BJ (cell line): ENCODE measurements around the gene PVALEF. TPM values are rescaled to one million over a fixed set of nuclear protein-coding genes. Genes with fewer than 3 reads are reported as not detected.

Experiments
- CTCF ChIA-PET: fragments of 350-600 bp; formaldehyde crosslinking; extraction: SDS; loops from one replicate; lab custom pipeline; 2021; ENCODE audit warnings: antibody characterized with exemption, inconsistent platforms; lab: Yijun Ruan, JAX
- POLR2A ChIA-PET: fragments of 300-600 bp; sonication (Branson Sonifier 250); formaldehyde crosslinking; extraction: SDS; loops from one replicate; lab custom pipeline; 2021; ENCODE audit warnings: antibody characterized with exemption; lab: Charles Lee
- DNase-seq: peaks from one replicate; pipeline ENCODE4 v3.0.0-alpha.2; 2011; ENCODE audit warnings: low read depth
- H3K27me3 ChIP-seq: 2 replicates; pipeline ENCODE4 v1.6.0; 2011; ENCODE audit warnings: low read length; ENCODE audit not compliant: control insufficient read depth, insufficient read depth
- H3K36me3 ChIP-seq: 2 replicates; pipeline ENCODE4 v1.5.1; 2011; ENCODE audit warnings: low read length; ENCODE audit not compliant: control insufficient read depth, insufficient read depth
- H3K4me3 ChIP-seq: 2 replicates; pipeline ENCODE4 v1.5.1; 2011; ENCODE audit warnings: low read depth, mild to moderate bottlenecking, control low read depth, low read length
- polyA plus RNA-seq: library from polyadenylated mRNA; depleted of rRNA; stranded (reverse); fragments of >200 nt; gene quantifications from 2 replicates; pipeline ENCODE4 v1.2.3, GENCODE V29; 2011
- TF ChIP-seq, protein P1 (sequence below): IDR thresholded peaks from 2 replicates; pipeline ENCODE4 v1.5.1; 2011; ENCODE audit warnings: low read depth, mild to moderate bottlenecking, control low read depth, inconsistent platforms, low read length, moderate library complexity; ENCODE audit not compliant: insufficient read depth

Gene PVALEF
- polyA plus RNA-seq, 1 experiment = not detected

GRCh38 chr17:81187586-81188490, 22.5 kb downstream of the PVALEF start:
- peaks cover 4% of the 10 kb centered on the region for H3K36me3 ChIP-seq
- H3K27me3 ChIP-seq = peaks cover 1% of the 10 kb centered on the region; the same call in 1 of the 2 replicates
- TF ChIP-seq, protein P1, sequence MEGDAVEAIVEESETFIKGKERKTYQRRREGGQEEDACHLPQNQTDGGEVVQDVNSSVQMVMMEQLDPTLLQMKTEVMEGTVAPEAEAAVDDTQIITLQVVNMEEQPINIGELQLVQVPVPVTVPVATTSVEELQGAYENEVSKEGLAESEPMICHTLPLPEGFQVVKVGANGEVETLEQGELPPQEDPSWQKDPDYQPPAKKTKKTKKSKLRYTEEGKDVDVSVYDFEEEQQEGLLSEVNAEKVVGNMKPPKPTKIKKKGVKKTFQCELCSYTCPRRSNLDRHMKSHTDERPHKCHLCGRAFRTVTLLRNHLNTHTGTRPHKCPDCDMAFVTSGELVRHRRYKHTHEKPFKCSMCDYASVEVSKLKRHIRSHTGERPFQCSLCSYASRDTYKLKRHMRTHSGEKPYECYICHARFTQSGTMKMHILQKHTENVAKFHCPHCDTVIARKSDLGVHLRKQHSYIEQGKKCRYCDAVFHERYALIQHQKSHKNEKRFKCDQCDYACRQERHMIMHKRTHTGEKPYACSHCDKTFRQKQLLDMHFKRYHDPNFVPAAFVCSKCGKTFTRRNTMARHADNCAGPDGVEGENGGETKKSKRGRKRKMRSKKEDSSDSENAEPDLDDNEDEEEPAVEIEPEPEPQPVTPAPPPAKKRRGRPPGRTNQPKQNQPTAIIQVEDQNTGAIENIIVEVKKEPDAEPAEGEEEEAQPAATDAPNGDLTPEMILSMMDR = no peak
- no peak for DNase-seq
- ChIA-PET CTCF (interaction anchor here (1.0 to 1.8 kb wide), 3 partner anchors 8 to 46 kb away, joined by 5 to 7 read pairs (median 6); no protein-coding TSS in a partner anchor), POLR2A (no interaction called here)
- H3K4me3 ChIP-seq = no peak overlapping the region

DNA sequence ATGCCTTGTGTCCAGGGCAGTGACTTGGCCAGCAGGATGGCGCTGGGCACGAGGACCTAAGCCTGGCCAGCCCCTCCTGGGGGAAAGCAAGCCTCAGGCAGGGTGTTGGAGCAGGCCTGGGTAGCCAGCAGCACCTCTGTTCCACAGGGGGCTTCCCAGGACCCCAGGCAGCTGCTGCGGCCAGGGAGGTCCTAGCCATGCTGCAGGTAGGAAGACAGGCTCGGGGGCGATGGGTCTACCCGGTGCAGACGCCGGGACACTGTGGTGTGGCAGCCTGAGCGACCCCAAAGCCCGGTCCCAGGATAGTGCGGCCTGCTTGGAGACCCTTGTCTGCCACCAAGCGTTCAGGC, 23.2 kb downstream of the PVALEF start:
- CTCF ChIA-PET = interaction anchor here (1.0 to 1.8 kb wide), 3 partner anchors 9 to 45 kb away, joined by 3 to 6 read pairs (median 5); no protein-coding TSS in a partner anchor
- TF ChIP-seq, protein P1 = no peak
- POLR2A ChIA-PET = no interaction called here

DNA sequence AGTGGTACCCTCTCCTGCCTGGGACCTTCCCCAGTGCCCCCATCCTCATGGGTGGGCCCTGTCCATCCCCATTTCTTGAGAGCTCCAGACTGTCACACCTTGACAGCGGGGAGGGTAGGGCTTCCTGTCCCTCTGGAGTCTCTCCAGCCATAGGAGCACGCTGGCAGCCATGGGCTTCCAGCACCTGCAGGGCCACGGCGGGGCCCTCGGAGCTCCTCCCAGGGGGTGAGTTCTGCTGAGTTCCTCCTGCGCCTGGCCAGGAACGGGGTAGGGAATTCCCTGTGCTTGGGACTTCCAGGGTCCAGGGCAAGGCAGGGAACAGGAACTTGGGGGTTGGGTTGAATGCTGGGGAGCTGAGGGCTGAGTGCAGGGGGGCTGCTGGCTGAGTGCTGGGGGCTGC, 23.7 kb downstream of the PVALEF start:
- POLR2A ChIA-PET = no interaction called here
- TF ChIP-seq, protein P1 = no peak
- CTCF ChIA-PET = interaction anchor here (1.0 to 1.8 kb wide), 3 partner anchors 10 to 46 kb away, joined by 3 to 6 read pairs (median 5); no protein-coding TSS in a partner anchor

More for the DNA sequence above, 23.2 kb downstream of the PVALEF start:
- Histone ChIP-seq H3K27me3 (peaks cover 1% of the 10 kb centered on the region; the same call in 1 of the 2 replicates), H3K36me3 (peaks cover 4% of the 10 kb centered on the region), H3K4me3 (no peak overlapping the region)
- DNase-seq = no peak

GRCh38 chr17:81189670-81190530, 24.6 kb downstream of the PVALEF start:
- ChIA-PET POLR2A (no interaction called here), CTCF (interaction anchor here (1.7 to 2.6 kb wide), 2 partner anchors 11 to 47 kb away, joined by 3 to 12 read pairs; no protein-coding TSS in a partner anchor)
- DNase-seq = no peak
- TF ChIP-seq, protein P1 = peak; percentile 22; the same call in 1 of the 2 replicates
- Histone ChIP-seq H3K27me3 (no peaks in the 10 kb centered on the region; the same call in 1 of the 2 replicates), H3K4me3 (no peak overlapping the region), H3K36me3 (peaks cover 4% of the 10 kb centered on the region)

More for the DNA sequence above, 23.7 kb downstream of the PVALEF start:
- Histone ChIP-seq H3K36me3 (peaks cover 4% of the 10 kb centered on the region), H3K27me3 (peaks cover 1% of the 10 kb centered on the region; the same call in 1 of the 2 replicates), H3K4me3 (no peak overlapping the region)
- DNase-seq = no peak
